ENCODE measurements around the gene PLPP3.

GRCh38 chr1:56552349-56552748 is 27.0 kb downstream of the PLPP3 start:
- TF ChIP-seq CTCF (conservative IDR thresholded peaks at IDR 0.05 in 1 of 2, IDR thresholded peaks at IDR 0.05 in 1 of 2; ENCODE audit: low read depth in 1 of 2, low read length in 2 of 2) (no peak), EZH2 (IDR thresholded peaks at IDR 0.05; ENCODE audit: low read length, missing control alignments) (no peak)

Data from fibroblast of lung (primary cell).